HG03571 (cell line): ENCODE data around the gene NRP2.

Experiments used
- ATAC-seq: cut with Tn5 transposase; IDR thresholded peaks from one replicate; pipeline ENCODE4 v1.9.1; 2021; ENCODE audit not compliant: unreplicated experiment

Gene NRP2

DNA sequence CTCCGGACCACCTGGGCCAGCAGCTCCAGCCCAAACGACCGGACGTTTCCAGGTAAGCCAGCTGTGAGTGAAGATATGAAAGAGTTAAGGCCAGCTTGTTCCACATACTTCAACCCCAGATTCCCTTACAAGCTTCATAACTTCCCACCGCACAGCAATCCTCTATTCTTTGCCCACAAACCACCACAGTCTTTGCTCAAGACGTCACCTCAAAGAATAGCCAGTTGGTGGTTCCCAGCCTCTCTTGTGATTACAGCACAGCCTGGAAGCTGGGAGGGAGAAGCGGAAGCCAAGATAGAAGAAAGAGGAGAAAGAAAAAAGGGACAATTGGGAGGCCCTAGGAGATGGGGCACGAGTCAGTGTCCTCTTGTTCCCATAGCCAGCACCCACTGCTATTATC lies 70.6 kb downstream of the NRP2 start:
- ATAC-seq: no peak

DNA sequence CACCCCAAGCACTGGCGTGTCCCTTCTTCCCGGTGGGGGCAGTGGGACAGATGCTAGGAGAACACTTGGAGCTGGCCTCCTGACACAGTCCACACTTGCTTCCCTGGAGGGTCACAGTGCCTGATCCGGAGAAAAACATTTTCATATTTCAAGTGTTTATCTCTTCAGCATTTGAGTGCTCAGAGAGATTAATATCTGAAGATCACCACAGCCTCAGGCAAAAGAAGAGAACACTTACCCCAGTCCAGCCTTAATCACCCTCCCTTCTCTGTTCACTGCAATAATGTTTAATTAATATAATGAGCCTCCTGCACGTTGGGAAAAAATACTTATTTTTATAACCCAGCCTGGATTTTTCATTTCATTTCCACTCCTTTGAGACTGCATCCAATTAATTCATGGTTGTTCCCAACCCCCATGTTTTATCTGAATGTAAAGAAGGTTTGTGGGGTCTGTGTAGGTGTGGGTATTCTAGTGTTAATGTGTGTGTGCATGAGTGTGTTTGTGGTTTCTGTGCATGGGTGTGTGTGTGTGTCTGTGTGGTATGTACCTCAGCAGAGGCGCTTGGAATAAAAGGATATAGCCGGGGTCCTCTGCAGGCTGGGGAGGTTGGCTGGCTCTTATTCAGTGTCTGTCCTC lies 72.1 kb downstream of the NRP2 start:
- ATAC-seq: no peak

DNA sequence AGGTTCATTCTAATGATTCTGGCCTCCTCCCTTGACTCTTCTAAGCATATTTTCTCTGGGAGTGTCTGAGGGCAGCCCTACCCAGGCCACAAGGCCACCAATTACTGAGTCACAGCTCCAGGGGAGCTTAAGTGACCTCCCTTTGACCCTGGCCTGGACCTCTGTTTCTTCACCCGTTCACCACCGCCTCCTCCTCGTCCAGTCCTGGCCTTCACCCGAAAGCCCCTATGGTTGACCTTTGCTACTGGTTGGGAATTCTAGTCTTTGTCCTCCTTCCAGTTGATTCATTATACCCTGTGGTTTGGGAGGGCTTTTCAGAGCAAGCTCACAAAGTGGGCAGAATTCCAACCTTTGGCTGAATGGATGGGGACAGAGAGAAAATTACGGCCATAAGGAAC lies 72.6 kb downstream of the NRP2 start:
- ATAC-seq: no peak

- ATAC-seq: no peak
These were observed 73.6 kb downstream of the NRP2 start for GRCh38 chr2:205755923-205756322.

DNA sequence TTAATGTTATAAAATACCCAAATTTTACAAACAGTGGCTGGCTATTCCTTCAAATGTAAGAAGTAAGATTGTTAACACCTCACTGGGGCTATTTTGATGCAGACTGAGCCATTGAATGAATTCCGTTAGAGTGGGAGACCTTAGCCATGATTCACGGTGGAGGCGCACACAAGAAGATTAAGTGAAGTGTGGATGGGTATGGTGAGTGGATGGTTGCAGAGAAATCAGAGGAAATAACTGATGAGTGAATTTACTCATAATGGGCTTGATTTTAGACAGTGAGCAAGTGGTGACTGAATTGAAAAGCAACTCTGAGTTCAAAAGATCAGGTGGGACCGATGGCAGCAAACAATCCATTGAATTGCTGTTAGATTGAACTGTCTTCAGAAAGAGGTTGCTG lies 75.0 kb downstream of the NRP2 start:
- no peak for ATAC-seq

DNA sequence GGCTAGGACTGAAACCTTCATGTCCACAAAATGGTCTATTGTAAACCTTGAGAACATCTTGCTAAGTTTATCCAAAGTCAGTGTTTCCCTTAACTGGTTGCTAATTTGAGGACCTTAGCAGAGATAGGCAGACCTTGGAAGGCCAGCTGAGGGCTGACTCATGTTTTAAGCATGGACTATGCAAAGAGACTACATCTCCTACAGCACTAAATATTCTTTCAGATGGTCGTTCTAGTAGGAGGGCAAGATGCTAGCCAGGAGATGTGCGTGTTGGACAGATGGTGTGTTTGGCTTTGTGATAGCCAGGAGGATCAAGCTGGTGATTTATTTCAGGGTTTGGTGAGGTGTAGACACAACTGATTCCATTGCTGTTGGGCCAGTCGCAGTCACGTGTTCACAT lies 75.8 kb downstream of the NRP2 start:
- no peak for ATAC-seq

DNA sequence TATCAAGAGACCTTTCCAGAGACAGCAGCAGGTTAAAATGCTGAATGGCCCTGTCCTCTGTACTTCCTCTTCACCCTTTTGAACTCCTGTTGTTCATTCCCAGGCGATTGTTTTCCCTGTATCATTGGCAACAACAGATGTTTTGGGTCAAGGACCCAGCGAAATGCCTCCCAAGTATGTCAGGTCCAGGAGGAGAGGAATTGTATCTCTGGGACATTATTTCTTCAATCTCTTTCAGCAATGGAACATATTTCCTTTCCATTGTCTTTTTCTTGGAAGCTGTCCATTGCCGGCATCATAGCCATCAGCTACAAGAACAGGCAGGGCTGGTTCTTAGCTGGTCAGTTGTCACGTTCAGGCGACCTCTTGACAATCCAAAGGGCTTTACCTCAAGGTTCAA lies 76.2 kb downstream of the NRP2 start:
- no peak for ATAC-seq

DNA sequence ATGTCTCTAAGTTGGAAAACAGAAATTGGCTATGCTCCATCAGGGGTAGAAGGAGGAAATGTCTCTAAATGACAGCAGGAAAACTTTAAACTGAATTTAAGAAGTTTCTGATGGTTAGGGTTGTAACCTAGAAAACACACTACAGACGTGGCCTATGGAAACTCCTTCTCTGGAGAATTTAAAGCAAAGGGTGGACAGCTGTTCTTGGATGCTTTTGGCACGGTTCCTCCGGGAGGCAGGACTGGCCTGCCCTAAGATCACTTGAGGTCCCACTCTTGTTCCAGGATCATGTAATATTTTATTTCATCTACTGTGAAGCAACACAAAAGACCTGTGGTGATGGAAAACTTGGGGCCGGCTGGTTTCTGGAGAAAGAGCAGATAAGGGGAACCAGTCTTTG lies 77.0 kb downstream of the NRP2 start:
- no peak for ATAC-seq

DNA sequence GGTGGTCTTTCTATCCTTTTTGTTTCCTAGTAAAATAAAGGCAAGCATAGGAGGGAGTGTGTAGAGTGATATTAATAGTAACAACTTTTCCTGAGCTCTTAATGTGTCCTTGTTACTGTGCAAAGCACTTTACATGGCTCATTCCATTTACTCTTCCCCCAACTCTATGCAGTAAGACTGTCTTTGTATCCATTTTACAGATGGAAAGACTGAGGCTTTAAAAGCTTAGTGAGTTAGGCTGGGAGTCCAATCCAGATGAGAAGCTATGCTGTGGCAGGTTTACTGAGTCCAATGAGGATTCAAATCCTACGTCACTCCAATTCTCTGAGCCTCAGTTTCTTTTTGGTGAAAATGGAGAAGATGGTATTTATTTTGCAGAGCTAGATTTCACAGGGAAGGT lies 77.4 kb downstream of the NRP2 start:
- no peak for ATAC-seq

- ATAC-seq: no peak
These were observed 77.9 kb downstream of the NRP2 start for GRCh38 chr2:205760157-205760556.

GRCh38 chr2:205761421-205761820 lies 79.1 kb downstream of the NRP2 start:
- ATAC-seq: no peak

GRCh38 chr2:205762881-205763280 lies 80.6 kb downstream of the NRP2 start:
- ATAC-seq: no peak

- ATAC-seq: no peak
These were observed 81.5 kb downstream of the NRP2 start for GRCh38 chr2:205763708-205764211.

GRCh38 chr2:205764270-205764746 lies 82.0 kb downstream of the NRP2 start:
- no peak for ATAC-seq

GRCh38 chr2:205765151-205765550 lies 82.8 kb downstream of the NRP2 start:
- no peak for ATAC-seq

DNA sequence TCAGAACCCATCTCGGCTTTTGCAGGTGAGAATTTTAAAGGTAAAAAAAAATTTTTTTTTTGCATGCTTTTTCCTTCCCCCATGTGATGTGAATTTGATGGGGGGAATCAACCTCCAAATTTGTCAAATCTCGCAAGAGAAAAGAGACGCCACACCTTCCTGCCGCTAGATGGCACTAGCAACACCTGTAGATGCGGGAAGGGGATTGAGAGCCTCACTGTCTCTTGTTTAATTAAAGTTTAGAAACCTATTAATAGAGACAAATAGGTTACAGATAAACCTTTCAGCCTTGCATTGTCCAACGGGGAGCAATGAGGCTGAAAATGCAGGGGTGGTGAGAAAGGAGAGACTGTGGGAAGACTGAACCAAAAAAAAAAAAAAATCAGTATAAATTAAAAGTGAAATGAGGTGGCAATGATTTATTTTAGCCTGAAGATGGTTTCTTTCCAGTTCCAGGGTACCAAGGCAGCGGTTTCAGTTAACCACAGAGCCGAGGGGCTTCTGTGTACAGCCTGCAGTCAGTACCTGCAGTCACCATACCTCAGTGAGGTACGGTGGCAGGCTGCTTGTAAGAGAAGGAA lies 84.6 kb downstream of the NRP2 start:
- ATAC-seq: no peak

GRCh38 chr2:205767617-205768016 lies 85.3 kb downstream of the NRP2 start:
- no peak for ATAC-seq

- no peak for ATAC-seq
These were observed 86.0 kb downstream of the NRP2 start for GRCh38 chr2:205768341-205768740.

DNA sequence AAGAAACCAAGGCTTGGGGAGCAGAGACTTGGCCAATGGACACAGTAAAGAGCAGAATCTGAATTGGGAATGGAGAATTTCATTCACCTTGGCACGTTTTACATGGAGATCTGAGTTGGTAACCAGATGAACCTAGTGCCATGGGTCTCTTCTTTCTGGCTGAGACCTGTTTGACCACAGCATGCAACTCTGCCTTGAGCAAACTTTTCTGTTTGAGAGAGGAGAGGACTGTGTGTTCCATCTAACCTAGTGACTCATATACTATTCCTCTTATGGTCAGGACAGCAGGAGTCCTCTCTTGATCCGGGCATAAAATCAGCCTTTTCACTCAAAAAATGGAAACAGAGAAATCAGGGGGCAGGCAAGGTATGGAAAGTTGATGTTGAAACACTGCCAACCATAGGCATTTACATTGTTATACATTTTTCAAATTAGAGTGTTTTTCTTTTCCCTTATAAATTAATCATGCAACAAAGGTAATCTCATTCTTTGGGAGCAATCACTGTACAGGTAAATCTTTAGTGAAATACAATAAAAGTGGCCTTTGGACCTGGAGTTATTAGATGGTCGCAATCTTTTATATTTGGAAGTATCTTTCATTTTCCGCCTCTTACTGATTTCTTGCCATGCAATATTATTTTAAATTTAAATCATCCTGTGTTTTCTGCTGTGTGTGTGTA lies 86.7 kb downstream of the NRP2 start:
- ATAC-seq: no peak

GRCh38 chr2:205769495-205769850 lies 87.2 kb downstream of the NRP2 start:
- no peak for ATAC-seq

DNA sequence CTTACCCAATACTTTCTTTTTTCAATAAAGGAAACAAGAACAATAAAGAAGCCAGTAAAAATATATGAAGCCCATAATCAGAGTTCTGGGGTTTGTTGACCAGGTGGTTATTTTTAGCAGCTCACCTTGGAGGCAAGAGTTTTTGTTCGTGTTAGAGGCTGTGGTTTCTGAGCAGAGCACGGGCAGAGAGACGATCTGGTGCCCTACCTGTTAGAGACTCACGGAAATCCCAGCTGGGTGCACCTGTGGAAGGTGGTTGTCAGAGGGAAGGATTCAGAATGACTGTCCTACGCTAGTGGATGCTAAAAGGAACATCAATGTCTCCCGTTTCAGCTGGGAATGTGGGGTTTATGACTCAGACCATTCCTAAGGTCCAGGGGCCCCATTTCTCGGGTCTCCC lies 87.6 kb downstream of the NRP2 start:
- ATAC-seq: no peak

GRCh38 chr2:205770577-205770976 lies 88.3 kb downstream of the NRP2 start:
- no peak for ATAC-seq
